BLaER1 treated with 17β-estradiol and CSF1 and Interleukin-3, amounts not matched to agents 10 nM and 100 nM (cell line): ENCODE measurements around the gene PPP1R12C.

Source experiments
- H3K27ac ChIP-seq, 11 experiments: shearing (Covaris generic); formaldehyde crosslinking; 2 replicates each; pipeline ENCODE4 v1.8.1; 2022
- H3K27me3 ChIP-seq, 11 experiments: shearing (Covaris generic); formaldehyde crosslinking; 2 replicates each; pipeline ENCODE4 v1.8.1; 2022
- H3K36me3 ChIP-seq, 11 experiments: shearing (Covaris generic); formaldehyde crosslinking; 2 replicates each; pipeline ENCODE4 v1.8.1; 2022
- H3K4me1 ChIP-seq, 10 experiments: shearing (Covaris generic); formaldehyde crosslinking; 2 replicates each; pipeline ENCODE4 v1.8.1; 2022
- H3K4me2 ChIP-seq, 11 experiments: shearing (Covaris generic); formaldehyde crosslinking; 2 replicates each; pipeline ENCODE4 v1.8.1; 2022
- H3K4me3 ChIP-seq, 10 experiments: shearing (Covaris generic); formaldehyde crosslinking; 2 replicates each; pipeline ENCODE4 v1.8.1; 2022
- H3K9ac ChIP-seq, 11 experiments: shearing (Covaris generic); formaldehyde crosslinking; 2 replicates each; pipeline ENCODE4 v1.8.1; 2022
- H3K9me3 ChIP-seq, 11 experiments: shearing (Covaris generic); formaldehyde crosslinking; replicated peaks in 1 of 11; 2 replicates each; pipeline ENCODE4 v1.8.1; 2022
- H4K20me1 ChIP-seq, 11 experiments: shearing (Covaris generic); formaldehyde crosslinking; 2 replicates each; pipeline ENCODE4 v1.8.1; 2022
- Cebpa-rat ChIP-seq, 11 experiments: shearing (Covaris generic); IDR thresholded peaks; 2 replicates each; pipeline ENCODE4 v1.8.1; 2022

PPP1R12C gene

GRCh38 chr19:55086730-55087541, 30.5 kb downstream of the PPP1R12C start:
- TF ChIP-seq Cebpa-rat (IDR thresholded peaks at IDR 0.05), result no peak
- H3K4me3 ChIP-seq, result peak overlapping the region; percentile 31 to 66 (median 54); a peak in 18 of 20 replicates

GRCh38 chr19:55085923-55086715, 31.3 kb downstream of the PPP1R12C start:
- Histone ChIP-seq H4K20me1 (peaks cover 39 to 80% (median 59%) of the 10 kb centered on the region in 11 experiments), H3K27ac (no peak overlapping the region), H3K4me2 (peak overlapping the region; percentile 63 to 97 (median 87)), H3K4me3 (peak overlapping the region in 9 of 10 experiments; percentile 31 to 66 (median 55); a peak in 14 of 20 replicates), H3K4me1 (peaks cover 19 to 41% (median 33%) of the 10 kb centered on the region in 10 experiments), H3K27me3 (peaks cover 52 to 69% (median 64%) of the 10 kb centered on the region in 11 experiments), H3K36me3 (peaks cover 8 to 29% (median 18%) of the 10 kb centered on the region in 11 experiments; a peak in 20 of 22 replicates), H3K9ac (peak overlapping the region in 5 of 11 experiments; percentile 46 to 62 (median 56); a peak in 6 of 22 replicates), H3K9me3 (peaks cover 0 to 11% (median 0%) of the 10 kb centered on the region in 11 experiments; a peak in 11 of 22 replicates)
- no peak for TF ChIP-seq Cebpa-rat (IDR thresholded peaks at IDR 0.05)

More at GRCh38 chr19:55086730-55087541, 30.5 kb downstream of the PPP1R12C start:
- Histone ChIP-seq H3K9ac (peak overlapping the region in 8 of 11 experiments; percentile 26 to 62 (median 52); a peak in 10 of 22 replicates), H4K20me1 (peaks cover 42 to 88% (median 63%) of the 10 kb centered on the region in 11 experiments), H3K27ac (no peak overlapping the region), H3K4me2 (peak overlapping the region; percentile 63 to 97 (median 87)), H3K9me3 (peaks cover 0 to 7% (median 0%) of the 10 kb centered on the region in 11 experiments; a peak in 11 of 22 replicates), H3K27me3 (peaks cover 48 to 63% (median 60%) of the 10 kb centered on the region in 11 experiments), H3K4me1 (peaks cover 19 to 34% (median 29%) of the 10 kb centered on the region in 10 experiments), H3K36me3 (peaks cover 15 to 37% (median 26%) of the 10 kb centered on the region in 11 experiments; a peak in 20 of 22 replicates)

GRCh38 chr19:55084416-55084815, 33.0 kb downstream of the PPP1R12C start:
- H3K4me1 ChIP-seq, result peaks cover 24 to 54% (median 48%) of the 10 kb centered on the region in 10 experiments
- TF ChIP-seq Cebpa-rat (IDR thresholded peaks at IDR 0.05), result no peak
- no peak overlapping the region for H3K4me2 ChIP-seq
- H3K27ac ChIP-seq, result no peak overlapping the region
- H3K9me3 ChIP-seq, result peaks cover 0 to 11% (median 0%) of the 10 kb centered on the region in 11 experiments; a peak in 11 of 22 replicates
- peaks cover 0 to 12% (median 2%) of the 10 kb centered on the region in 11 experiments; a peak in 9 of 22 replicates for H3K36me3 ChIP-seq
- no peak overlapping the region for H3K4me3 ChIP-seq
- H3K9ac ChIP-seq, result no peak overlapping the region
- H4K20me1 ChIP-seq, result peaks cover 33 to 63% (median 44%) of the 10 kb centered on the region in 11 experiments
- peaks cover 52 to 69% (median 64%) of the 10 kb centered on the region in 11 experiments for H3K27me3 ChIP-seq

GRCh38 chr19:55083004-55083850, 34.2 kb downstream of the PPP1R12C start:
- H3K27ac ChIP-seq, result no peak overlapping the region
- H3K27me3 ChIP-seq, result peaks cover 49 to 67% (median 63%) of the 10 kb centered on the region in 11 experiments
- H3K4me3 ChIP-seq, result no peak overlapping the region
- H3K9me3 ChIP-seq, result peaks cover 0 to 11% (median 0%) of the 10 kb centered on the region in 11 experiments; a peak in 11 of 22 replicates
- no peak overlapping the region for H3K9ac ChIP-seq
- H3K4me1 ChIP-seq, result peaks cover 21 to 51% (median 45%) of the 10 kb centered on the region in 10 experiments
- TF ChIP-seq Cebpa-rat (IDR thresholded peaks at IDR 0.05), result no peak
- H3K36me3 ChIP-seq, result peaks cover 0 to 11% (median 0%) of the 10 kb centered on the region in 11 experiments; a peak in 8 of 22 replicates
- H4K20me1 ChIP-seq, result peaks cover 23 to 51% (median 38%) of the 10 kb centered on the region in 11 experiments
- no peak overlapping the region for H3K4me2 ChIP-seq

GRCh38 chr19:55082020-55082851, 35.2 kb downstream of the PPP1R12C start:
- Histone ChIP-seq H3K36me3 (peaks cover 0 to 2% (median 0%) of the 10 kb centered on the region in 11 experiments; a peak in 1 of 22 replicates), H4K20me1 (peaks cover 13 to 41% (median 28%) of the 10 kb centered on the region in 11 experiments; a peak in 21 of 22 replicates), H3K27ac (no peak overlapping the region), H3K4me3 (peak overlapping the region; percentile 20 to 80 (median 67); a peak in 15 of 20 replicates), H3K27me3 (peaks cover 39 to 57% (median 53%) of the 10 kb centered on the region in 11 experiments), H3K4me2 (peak overlapping the region; percentile 92 to 100 (median 96)), H3K9me3 (peaks cover 0 to 11% (median 0%) of the 10 kb centered on the region in 11 experiments; a peak in 11 of 22 replicates), H3K4me1 (peaks cover 11 to 41% (median 35%) of the 10 kb centered on the region in 10 experiments), H3K9ac (peak overlapping the region in 1 of 11 experiments; percentile 42; a peak in 1 of 22 replicates)
- TF ChIP-seq Cebpa-rat (IDR thresholded peaks at IDR 0.05), result no peak

- Histone ChIP-seq H3K4me3 (peak overlapping the region; percentile 20 to 80 (median 67); a peak in 18 of 20 replicates), H3K36me3 (no peaks in the 10 kb centered on the region), H4K20me1 (peaks cover 8 to 36% (median 23%) of the 10 kb centered on the region in 11 experiments; a peak in 21 of 22 replicates), H3K27ac (no peak overlapping the region), H3K4me1 (peaks cover 5 to 35% (median 29%) of the 10 kb centered on the region in 10 experiments), H3K9ac (peak overlapping the region in 1 of 11 experiments; percentile 42; a peak in 1 of 22 replicates), H3K4me2 (peak overlapping the region; percentile 92 to 100 (median 96)), H3K9me3 (peaks cover 0 to 11% (median 0%) of the 10 kb centered on the region in 11 experiments; a peak in 11 of 22 replicates), H3K27me3 (peaks cover 34 to 51% (median 48%) of the 10 kb centered on the region in 11 experiments)
- no peak for TF ChIP-seq Cebpa-rat (IDR thresholded peaks at IDR 0.05)
Observed at GRCh38 chr19:55081770-55082019, 35.7 kb downstream of the PPP1R12C start.
